RWPE2 (cell line): ENCODE results near the gene MAP7.
"Not testable (repeated sequence)": the region's sequence is repeated elsewhere in the genome, so short reads cannot be mapped to it uniquely, and the experiment has no call there.

Source experiments
- ATAC-seq: fragments of 200-7000 bp; cut with Tn5 transposase; 3 replicates; pipeline ENCODE4 v1.9.1; 2021; ENCODE audit warnings: low read depth
- DNase-seq: peaks from one replicate; pipeline ENCODE4 v3.0.0-alpha.2; 2020; ENCODE audit warnings: low spot score
- H3K27ac ChIP-seq: fragments of 450-650 bp; 2 replicates; pipeline ENCODE4 v1.5.1; 2017; ENCODE audit warnings: mild to moderate bottlenecking; ENCODE audit not compliant: poor library complexity, severe bottlenecking
- H3K27me3 ChIP-seq: fragments of 250-450 bp; sonication (Bioruptor Pico); 2 replicates; pipeline ENCODE4 v1.5.1; 2021; ENCODE audit warnings: mild to moderate bottlenecking, moderate library complexity; ENCODE audit not compliant: insufficient read depth, poor library complexity, severe bottlenecking
- H3K36me3 ChIP-seq: fragments of 250-450 bp; sonication (Bioruptor Pico); 2 replicates; pipeline ENCODE4 v1.5.1; 2020; ENCODE audit warnings: low read depth, mild to moderate bottlenecking, moderate library complexity
- H3K4me1 ChIP-seq: fragments of 250-450 bp; sonication (Bioruptor Pico); 2 replicates; pipeline ENCODE4 v1.5.1; 2021; ENCODE audit warnings: mild to moderate bottlenecking, moderate library complexity; ENCODE audit not compliant: insufficient read depth, poor library complexity, severe bottlenecking
- H3K4me3 ChIP-seq: fragments of 250-450 bp; sonication (Bioruptor Pico); 2 replicates; pipeline ENCODE4 v1.5.1; 2021; ENCODE audit warnings: mild to moderate bottlenecking, moderate library complexity; ENCODE audit not compliant: severe bottlenecking
- H3K9me3 ChIP-seq: fragments of 250-450 bp; sonication (Bioruptor Pico); 2 replicates; pipeline ENCODE4 v1.5.1; 2021; ENCODE audit warnings: mild to moderate bottlenecking, moderate library complexity; ENCODE audit not compliant: severe bottlenecking
- TF ChIP-seq, protein P1 (sequence below): fragments of 450-650 bp; IDR thresholded peaks from one replicate; pipeline ENCODE4 v1.5.1; 2017; ENCODE audit warnings: mild to moderate bottlenecking, moderate library complexity; ENCODE audit not compliant: poor library complexity, severe bottlenecking

The MAP7 gene

GRCh38 chr6:136492409-136492808 lies 57.8 kb downstream of the MAP7 start:
- ATAC-seq = no peak
- H3K4me1 ChIP-seq = peaks cover 20% of the 10 kb centered on the region
- H3K4me3 ChIP-seq = no peak overlapping the region
- DNase-seq = no peak
- H3K9me3 ChIP-seq = no peaks in the 10 kb centered on the region
- TF ChIP-seq, protein P1, sequence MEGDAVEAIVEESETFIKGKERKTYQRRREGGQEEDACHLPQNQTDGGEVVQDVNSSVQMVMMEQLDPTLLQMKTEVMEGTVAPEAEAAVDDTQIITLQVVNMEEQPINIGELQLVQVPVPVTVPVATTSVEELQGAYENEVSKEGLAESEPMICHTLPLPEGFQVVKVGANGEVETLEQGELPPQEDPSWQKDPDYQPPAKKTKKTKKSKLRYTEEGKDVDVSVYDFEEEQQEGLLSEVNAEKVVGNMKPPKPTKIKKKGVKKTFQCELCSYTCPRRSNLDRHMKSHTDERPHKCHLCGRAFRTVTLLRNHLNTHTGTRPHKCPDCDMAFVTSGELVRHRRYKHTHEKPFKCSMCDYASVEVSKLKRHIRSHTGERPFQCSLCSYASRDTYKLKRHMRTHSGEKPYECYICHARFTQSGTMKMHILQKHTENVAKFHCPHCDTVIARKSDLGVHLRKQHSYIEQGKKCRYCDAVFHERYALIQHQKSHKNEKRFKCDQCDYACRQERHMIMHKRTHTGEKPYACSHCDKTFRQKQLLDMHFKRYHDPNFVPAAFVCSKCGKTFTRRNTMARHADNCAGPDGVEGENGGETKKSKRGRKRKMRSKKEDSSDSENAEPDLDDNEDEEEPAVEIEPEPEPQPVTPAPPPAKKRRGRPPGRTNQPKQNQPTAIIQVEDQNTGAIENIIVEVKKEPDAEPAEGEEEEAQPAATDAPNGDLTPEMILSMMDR = no peak
- no peak overlapping the region for H3K27ac ChIP-seq
- no peaks in the 10 kb centered on the region for H3K27me3 ChIP-seq
- no peaks in the 10 kb centered on the region for H3K36me3 ChIP-seq

DNA sequence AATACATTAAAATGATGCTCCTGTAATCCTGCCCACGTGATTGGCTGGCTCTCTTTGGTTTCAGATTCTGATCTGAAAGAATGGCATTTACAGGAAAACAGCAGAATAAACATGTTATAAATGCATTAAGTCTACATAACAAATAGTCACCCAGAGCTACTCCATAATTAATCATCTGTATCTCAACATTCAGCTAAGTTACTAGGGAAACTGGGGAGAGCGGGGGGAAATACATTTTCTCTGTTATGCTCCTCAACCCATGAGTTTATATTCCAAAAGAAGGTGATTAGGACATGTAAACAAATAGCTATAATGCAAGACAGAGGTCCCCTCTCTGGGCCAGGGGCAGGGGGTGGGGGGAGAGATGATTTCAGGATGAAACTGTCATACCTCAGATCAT lies 58.5 kb downstream of the MAP7 start:
- Histone ChIP-seq H3K4me3 (no peak overlapping the region), H3K27ac (no peak overlapping the region), H3K27me3 (no peaks in the 10 kb centered on the region), H3K9me3 (no peaks in the 10 kb centered on the region), H3K36me3 (no peaks in the 10 kb centered on the region), H3K4me1 (peaks cover 22% of the 10 kb centered on the region)
- ATAC-seq = no peak
- DNase-seq = no peak
- TF ChIP-seq, protein P1 = no peak

GRCh38 chr6:136491251-136491650 lies 59.0 kb downstream of the MAP7 start:
- no peaks in the 10 kb centered on the region for H3K27me3 ChIP-seq
- H3K4me3 ChIP-seq = no peak overlapping the region
- no peak for DNase-seq
- TF ChIP-seq, protein P1 = no peak
- H3K4me1 ChIP-seq = peaks cover 22% of the 10 kb centered on the region
- H3K9me3 ChIP-seq = no peaks in the 10 kb centered on the region
- no peak overlapping the region for H3K27ac ChIP-seq
- ATAC-seq = no peak
- no peaks in the 10 kb centered on the region for H3K36me3 ChIP-seq

- H3K4me1 ChIP-seq = peaks cover 25% of the 10 kb centered on the region
- H3K27ac ChIP-seq = peak overlapping the region; percentile 68
- H3K4me3 ChIP-seq, DNase-seq, H3K36me3 ChIP-seq, H3K27me3 ChIP-seq, H3K9me3 ChIP-seq: not testable (repeated sequence)
- ATAC-seq = peak; percentile 59
Observed at GRCh38 chr6:136489689-136490033, 60.6 kb downstream of the MAP7 start.

DNA sequence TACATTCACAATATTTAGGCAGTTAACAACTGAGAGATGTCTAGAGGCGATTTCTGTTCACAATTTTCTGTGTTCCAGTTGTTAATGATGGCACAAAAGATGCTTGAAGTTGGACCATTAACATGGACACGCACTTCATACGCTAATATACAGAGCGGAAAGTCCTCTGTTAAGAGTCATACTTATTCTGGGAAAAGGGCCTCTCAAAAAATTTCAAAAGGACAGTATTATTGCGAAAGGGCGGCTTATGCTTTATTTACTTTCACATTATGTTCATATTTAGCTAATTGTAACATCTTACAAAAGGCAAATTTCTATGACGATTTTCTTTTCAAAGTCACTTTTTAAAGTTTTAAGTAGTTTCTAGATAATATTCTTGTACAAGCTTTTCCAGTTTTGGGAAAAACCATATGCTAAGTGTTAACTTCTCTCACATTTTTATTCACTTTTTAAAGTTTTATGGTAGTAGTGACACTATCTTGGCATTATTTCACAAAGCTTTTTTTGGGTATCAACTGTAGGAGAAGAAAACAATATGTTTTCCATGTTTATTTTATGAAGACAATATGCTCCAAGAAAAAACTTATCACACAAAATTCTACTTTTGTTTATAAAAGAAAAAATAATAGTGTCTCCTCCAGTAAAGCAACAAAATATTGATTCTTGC lies 62.3 kb downstream of the MAP7 start:
- ATAC-seq (peak; percentile 41; the same call in 1 of the 3 replicates), DNase-seq (no peak)
- Histone ChIP-seq H3K9me3 (no peaks in the 10 kb centered on the region), H3K27ac (peak overlapping the region; percentile 68), H3K4me3 (no peak overlapping the region), H3K27me3 (no peaks in the 10 kb centered on the region), H3K4me1 (peaks cover 31% of the 10 kb centered on the region), H3K36me3 (no peaks in the 10 kb centered on the region)
- TF ChIP-seq, protein P1 = no peak
